SU-DHL-6 (cell line): ENCODE results near the gene TRIM63.

ENCODE experiments used
- EZH2phosphoT487 ChIP-seq: fragments of 200-600 bp; sonication (generic), shearing (Covaris generic); conservative IDR thresholded peaks from 2 replicates; pipeline ENCODE4 v1.6.1; 2018; ENCODE audit warnings: mild to moderate bottlenecking, antibody characterized with exemption, low read length, moderate library complexity, mixed read lengths
- TF ChIP-seq, protein P1 (sequence below): fragments of 200-600 bp; sonication (generic); IDR thresholded peaks from one replicate; pipeline ENCODE4 v1.5.1; 2017; ENCODE audit warnings: antibody characterized with exemption, mild to moderate bottlenecking, low read length, moderate library complexity; ENCODE audit not compliant: insufficient read depth, poor library complexity, severe bottlenecking

- TF ChIP-seq, protein P1, sequence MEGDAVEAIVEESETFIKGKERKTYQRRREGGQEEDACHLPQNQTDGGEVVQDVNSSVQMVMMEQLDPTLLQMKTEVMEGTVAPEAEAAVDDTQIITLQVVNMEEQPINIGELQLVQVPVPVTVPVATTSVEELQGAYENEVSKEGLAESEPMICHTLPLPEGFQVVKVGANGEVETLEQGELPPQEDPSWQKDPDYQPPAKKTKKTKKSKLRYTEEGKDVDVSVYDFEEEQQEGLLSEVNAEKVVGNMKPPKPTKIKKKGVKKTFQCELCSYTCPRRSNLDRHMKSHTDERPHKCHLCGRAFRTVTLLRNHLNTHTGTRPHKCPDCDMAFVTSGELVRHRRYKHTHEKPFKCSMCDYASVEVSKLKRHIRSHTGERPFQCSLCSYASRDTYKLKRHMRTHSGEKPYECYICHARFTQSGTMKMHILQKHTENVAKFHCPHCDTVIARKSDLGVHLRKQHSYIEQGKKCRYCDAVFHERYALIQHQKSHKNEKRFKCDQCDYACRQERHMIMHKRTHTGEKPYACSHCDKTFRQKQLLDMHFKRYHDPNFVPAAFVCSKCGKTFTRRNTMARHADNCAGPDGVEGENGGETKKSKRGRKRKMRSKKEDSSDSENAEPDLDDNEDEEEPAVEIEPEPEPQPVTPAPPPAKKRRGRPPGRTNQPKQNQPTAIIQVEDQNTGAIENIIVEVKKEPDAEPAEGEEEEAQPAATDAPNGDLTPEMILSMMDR: no peak
- no peak for TF ChIP-seq EZH2phosphoT487
These were observed 43.5 kb upstream of the TRIM63 start for GRCh38 chr1:26110731-26111529.
